ENCODE data around the gene RARRES1.

DNA sequence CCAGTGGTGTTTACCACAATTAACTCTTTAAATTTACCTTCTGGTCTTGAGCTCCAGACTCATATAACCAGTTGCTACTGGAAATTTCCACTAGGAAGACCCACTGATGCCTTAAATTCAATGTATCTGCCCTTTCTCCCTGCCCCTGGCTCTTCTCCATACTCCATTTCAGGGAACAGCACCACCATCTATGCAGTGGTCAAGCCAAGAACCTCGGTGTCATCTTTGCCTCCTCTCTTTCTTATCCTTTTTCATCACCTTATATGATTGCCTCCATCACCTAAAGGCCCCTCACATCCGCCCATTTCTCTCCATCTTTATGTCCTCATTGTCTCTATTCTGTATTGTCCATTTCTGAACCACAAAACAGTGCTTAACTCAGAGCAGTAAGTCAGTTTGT is 48.9 kb upstream of the RARRES1 start:
- TF ChIP-seq, protein P1, sequence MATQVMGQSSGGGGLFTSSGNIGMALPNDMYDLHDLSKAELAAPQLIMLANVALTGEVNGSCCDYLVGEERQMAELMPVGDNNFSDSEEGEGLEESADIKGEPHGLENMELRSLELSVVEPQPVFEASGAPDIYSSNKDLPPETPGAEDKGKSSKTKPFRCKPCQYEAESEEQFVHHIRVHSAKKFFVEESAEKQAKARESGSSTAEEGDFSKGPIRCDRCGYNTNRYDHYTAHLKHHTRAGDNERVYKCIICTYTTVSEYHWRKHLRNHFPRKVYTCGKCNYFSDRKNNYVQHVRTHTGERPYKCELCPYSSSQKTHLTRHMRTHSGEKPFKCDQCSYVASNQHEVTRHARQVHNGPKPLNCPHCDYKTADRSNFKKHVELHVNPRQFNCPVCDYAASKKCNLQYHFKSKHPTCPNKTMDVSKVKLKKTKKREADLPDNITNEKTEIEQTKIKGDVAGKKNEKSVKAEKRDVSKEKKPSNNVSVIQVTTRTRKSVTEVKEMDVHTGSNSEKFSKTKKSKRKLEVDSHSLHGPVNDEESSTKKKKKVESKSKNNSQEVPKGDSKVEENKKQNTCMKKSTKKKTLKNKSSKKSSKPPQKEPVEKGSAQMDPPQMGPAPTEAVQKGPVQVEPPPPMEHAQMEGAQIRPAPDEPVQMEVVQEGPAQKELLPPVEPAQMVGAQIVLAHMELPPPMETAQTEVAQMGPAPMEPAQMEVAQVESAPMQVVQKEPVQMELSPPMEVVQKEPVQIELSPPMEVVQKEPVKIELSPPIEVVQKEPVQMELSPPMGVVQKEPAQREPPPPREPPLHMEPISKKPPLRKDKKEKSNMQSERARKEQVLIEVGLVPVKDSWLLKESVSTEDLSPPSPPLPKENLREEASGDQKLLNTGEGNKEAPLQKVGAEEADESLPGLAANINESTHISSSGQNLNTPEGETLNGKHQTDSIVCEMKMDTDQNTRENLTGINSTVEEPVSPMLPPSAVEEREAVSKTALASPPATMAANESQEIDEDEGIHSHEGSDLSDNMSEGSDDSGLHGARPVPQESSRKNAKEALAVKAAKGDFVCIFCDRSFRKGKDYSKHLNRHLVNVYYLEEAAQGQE (tag by site-specific recombination; IDR thresholded peaks at IDR 0.05): no peak
- 0 out of 2 replicates have a peak, but pooled peaks have one; percentile 24 for TF ChIP-seq CTCF (tag by site-specific recombination; IDR thresholded peaks at IDR 0.05)
- TF ChIP-seq ZNF76 (tag by site-specific recombination; IDR thresholded peaks at IDR 0.05; ENCODE audit: borderline replicate concordance, low read depth): no peak
- no peak for TF ChIP-seq ZNF335 (tag by site-specific recombination; conservative IDR thresholded peaks at IDR 0.05)
- no peak for TF ChIP-seq ZBTB48 (tag by site-specific recombination; IDR thresholded peaks at IDR 0.05)
- no peak for TF ChIP-seq PRDM2 (tag by site-specific recombination; IDR thresholded peaks at IDR 0.05; ENCODE audit: borderline replicate concordance)
- TF ChIP-seq TRIM28 (IDR thresholded peaks at IDR 0.05; ENCODE audit: borderline replicate concordance, low read length): no peak
- TF ChIP-seq ZNF311 (tag by site-specific recombination; IDR thresholded peaks at IDR 0.05; ENCODE audit: borderline replicate concordance): no peak
- TF ChIP-seq ZNF596 (tag by site-specific recombination; IDR thresholded peaks at IDR 0.05): no peak
